B cell (primary cell): ENCODE data around the gene ELOVL6. TPM values are rescaled to one million over a fixed set of nuclear protein-coding genes. Genes with fewer than 3 reads are reported as not detected.

Experiments
- ATAC-seq: fragments of 200-7000 bp; cut with Tn5 transposase; one replicate; pipeline ENCODE4 v1.10.0; 2021; ENCODE audit warnings: low read depth, mild to moderate bottlenecking, moderate number of reproducible peaks, moderate library complexity
- CTCF ChIA-PET: fragments of 350-600 bp; sonication (Branson Sonifier 250); formaldehyde crosslinking; loops from one replicate; lab custom pipeline; 2021; ENCODE audit warnings: antibody characterized with exemption, inconsistent platforms; lab: Charles Lee
- POLR2A ChIA-PET: fragments of 350-600 bp; sonication (Branson Sonifier 250); formaldehyde crosslinking; loops from one replicate; lab custom pipeline; 2021; ENCODE audit warnings: antibody characterized with exemption; lab: Charles Lee
- DNase-seq: peaks from one replicate; pipeline ENCODE4 v3.0.0; 2013
- H2AFZ ChIP-seq: 2 replicates; pipeline ENCODE4 v1.6.1; 2012; ENCODE audit warnings: mild to moderate bottlenecking, low read depth, low read length; ENCODE audit not compliant: insufficient read depth, poor library complexity, severe bottlenecking
- H3K27ac ChIP-seq, 2 donors: 1 replicate in 1 of 2; 2 replicates in 1 of 2; pipeline ENCODE4 v1.5.1; 2012 to 2013; ENCODE audit warnings: low read length in 2 of 2, mild to moderate bottlenecking in 2 of 2, moderate library complexity in 1 of 2
- H3K27me3 ChIP-seq, 4 experiments: fragments of 200-600 bp in 1 of 4; sonication (generic) in 1 of 4; replicated peaks in 1 of 4; 1 replicate in 2 of 4; 2 replicates in 2 of 4; pipeline versions ENCODE4 v1.6.1 to v1.7.0; 2013 to 2016; ENCODE audit warnings: low read length in 3 of 4, mild to moderate bottlenecking in 2 of 4, mixed read lengths in 1 of 4, moderate library complexity in 1 of 4; ENCODE audit not compliant: insufficient read depth in 4 of 4, control insufficient read depth in 3 of 4; ENCODE audit errors: control extremely low read depth in 1 of 4
- H3K36me3 ChIP-seq, 2 experiments: replicated peaks in 1 of 2; 1 replicate in 1 of 2; 2 replicates in 1 of 2; pipeline versions ENCODE4 v1.6.1 to v1.7.1; 2013; ENCODE audit warnings: low read length in 1 of 2; ENCODE audit not compliant: insufficient read depth in 2 of 2, control insufficient read depth in 1 of 2; ENCODE audit errors: control extremely low read depth in 1 of 2, extremely low read depth in 1 of 2
- H3K4me1 ChIP-seq, 2 donors: fragments of 200-600 bp in 1 of 2; sonication (generic) in 1 of 2; 1 replicate in 1 of 2; 2 replicates in 1 of 2; pipeline versions ENCODE4 v1.5.1 to v1.6.1; 2013 to 2017; ENCODE audit warnings: low read length in 2 of 2; ENCODE audit not compliant: control insufficient read depth in 2 of 2, insufficient read depth in 2 of 2
- H3K4me2 ChIP-seq: replicated peaks from 2 replicates; pipeline ENCODE3; 2012; ENCODE audit warnings: mild to moderate bottlenecking, low read depth, low read length; ENCODE audit not compliant: poor library complexity, severe bottlenecking
- H3K4me3 ChIP-seq, 5 experiments: fragments of 200-600 bp in 1 of 5; sonication (generic) in 1 of 5; 1 replicate in 3 of 5; 2 replicates in 2 of 5; pipeline versions ENCODE4 v1.5.1 to v1.7.0; 2011 to 2016; ENCODE audit warnings: low read length in 4 of 5, mild to moderate bottlenecking in 4 of 5, low read depth in 2 of 5, control low read depth in 1 of 5, moderate library complexity in 1 of 5; ENCODE audit not compliant: insufficient read depth in 1 of 5; ENCODE audit errors: control extremely low read depth in 1 of 5, extremely low read depth in 1 of 5
- H3K79me2 ChIP-seq: fragments of 200-600 bp; sonication (generic); one replicate; pipeline ENCODE4 v1.6.0; 2016; ENCODE audit warnings: low read length; ENCODE audit not compliant: control insufficient read depth, insufficient read depth
- H3K9ac ChIP-seq: fragments of 200-600 bp; sonication (generic); 2 replicates; pipeline ENCODE4 v1.6.1; 2017; ENCODE audit warnings: mild to moderate bottlenecking, low read length, moderate library complexity
- H3K9me3 ChIP-seq, 3 donors: one replicate each; pipeline versions ENCODE4 v1.6.1 to v1.7.1; 2013; ENCODE audit warnings: low read length in 2 of 3; ENCODE audit not compliant: control insufficient read depth in 2 of 3, insufficient read depth in 1 of 3; ENCODE audit errors: control extremely low read depth in 1 of 3
- H4K20me1 ChIP-seq: 2 replicates; pipeline ENCODE4 v1.6.0; 2012; ENCODE audit warnings: mild to moderate bottlenecking, low read length; ENCODE audit not compliant: insufficient read depth, control insufficient read depth, poor library complexity, severe bottlenecking
- H3K27ac Mint-ChIP-seq: one replicate; pipeline ENCODE4 v1.8.0; 2021; ENCODE audit warnings: mixed read lengths
- H3K27me3 Mint-ChIP-seq: one replicate; pipeline ENCODE4 v1.8.0; 2021; ENCODE audit warnings: mixed read lengths
- H3K4me1 Mint-ChIP-seq: one replicate; pipeline ENCODE4 v1.8.0; 2021; ENCODE audit warnings: mixed read lengths
- H3K4me3 Mint-ChIP-seq: one replicate; pipeline ENCODE4 v1.8.0; 2021; ENCODE audit warnings: mixed read lengths
- H3K9me3 Mint-ChIP-seq: one replicate; pipeline ENCODE4 v1.8.0; 2022; ENCODE audit warnings: mixed read lengths; ENCODE audit not compliant: insufficient read depth
- CTCF ChIP-seq: fragments of 200-600 bp; IDR thresholded peaks from one replicate; pipeline ENCODE4 v1.8.0; 2022; ENCODE audit warnings: antibody characterized with exemption, mild to moderate bottlenecking
- EZH2 ChIP-seq: IDR thresholded peaks from 2 replicates; pipeline ENCODE4 v1.6.1; 2012; ENCODE audit warnings: borderline replicate concordance, low read depth, mild to moderate bottlenecking, moderate library complexity, low read length; ENCODE audit not compliant: insufficient read depth, poor library complexity, severe bottlenecking
- whole genome bisulfite sequencing: methylation state at CpG from one replicate; pipeline ENCODE4 v1.1.5; 2013; ENCODE audit warnings: missing lambda C conversion rate; ENCODE audit not compliant: insufficient coverage; 5-methylcytosine and 5-hydroxymethylcytosine counted together
- intact Hi-C: fragments of 100-400 bp; cut with micrococcal nuclease; formaldehyde crosslinking; loops from one replicate; pipeline ENCODE4 v1.10.0; 2022
- polyA plus RNA-seq: library from polyadenylated mRNA; depleted of rRNA; stranded (reverse); fragments of >200 nt; gene quantifications from 2 replicates; pipeline ENCODE4 v1.2.3, GENCODE V29; 2012
- total RNA-seq, 2 donors: library from RNA; stranded (reverse); fragments of 120-200 nt in 1 of 2; gene quantifications; 1 replicate in 1 of 2; 2 replicates in 1 of 2; pipeline versions ENCODE4 v1.2.3 to v1.2.4, GENCODE V29; 2013 to 2022

The ELOVL6 gene
- total and polyA plus RNA-seq, 2 donors (not counting 1 experiment from before 2014, with no cell fraction given), result 0.10 to 0.22 TPM

- no peak for TF ChIP-seq EZH2
- TF ChIP-seq CTCF, result no peak
- Mint-ChIP-seq H3K4me3 (no peak overlapping the region), H3K4me1 (no peaks in the 10 kb centered on the region), H3K9me3 (peaks cover 5% of the 10 kb centered on the region), H3K27ac (no peak overlapping the region), H3K27me3 (peaks cover 15% of the 10 kb centered on the region)
- DNase-seq (no peak), ATAC-seq (no peak)
- Histone ChIP-seq H3K27me3 (peaks cover 0 to 6% (median 0%) of the 10 kb centered on the region in 4 experiments), H3K36me3 (no peaks in the 10 kb centered on the region), H3K79me2 (no peaks in the 10 kb centered on the region), H3K27ac (no peak overlapping the region), H2AFZ (no peak overlapping the region), H3K4me1 (no peaks in the 10 kb centered on the region), H3K9me3 (peaks cover 0 to 6% (median 0%) of the 10 kb centered on the region in 3 donors), H4K20me1 (no peaks in the 10 kb centered on the region), H3K4me3 (no peak overlapping the region), H3K9ac (no peak overlapping the region), H3K4me2 (no peak overlapping the region)
- 100% methylated on average over 1 of the region's 6 CpGs for WGBS
- POLR2A ChIA-PET, result no interaction called here
- CTCF ChIA-PET, result interaction anchor here (1.5 to 11.7 kb wide), 2 partner anchors 15 to 501 kb away, joined by 9 to 232 read pairs; no protein-coding TSS in a partner anchor
- intact Hi-C loops, result no loop called here
These were observed 184.2 kb downstream of the ELOVL6 start for GRCh38 chr4:110014233-110014632.

DNA sequence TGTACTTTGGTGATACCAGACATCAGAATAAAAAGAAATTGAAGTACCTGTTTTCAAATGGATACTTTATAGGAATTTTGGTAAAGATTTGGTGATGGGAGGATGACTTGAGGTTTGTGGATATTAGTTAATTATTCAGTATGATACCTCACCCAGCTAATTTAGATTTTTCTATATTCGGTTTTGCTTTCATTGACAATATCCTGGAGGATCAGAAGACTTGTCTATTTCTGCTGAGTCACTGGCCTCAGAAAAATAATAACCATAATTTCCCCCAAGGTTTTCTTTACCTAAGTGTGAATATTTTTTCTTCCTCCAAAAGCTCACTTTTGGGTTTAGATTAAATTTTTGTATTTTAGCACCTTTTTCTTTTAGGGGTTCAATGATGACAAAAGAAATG, 185.5 kb downstream of the ELOVL6 start:
- intact Hi-C loops, result no loop called here
- H3K4me3 ChIP-seq, result no peak overlapping the region
- DNase-seq (no peak), ATAC-seq (no peak)
- peaks cover 0 to 6% (median 0%) of the 10 kb centered on the region in 4 experiments for H3K27me3 ChIP-seq
- ChIA-PET CTCF (interaction anchor here (1.5 to 11.7 kb wide), 2 partner anchors 14 to 502 kb away, joined by 9 to 232 read pairs; no protein-coding TSS in a partner anchor), POLR2A (no interaction called here)
- H3K9ac ChIP-seq, result no peak overlapping the region
- peaks cover 15% of the 10 kb centered on the region for H3K27me3 Mint-ChIP-seq
- no peak overlapping the region for H3K4me2 ChIP-seq
- peaks cover 0 to 6% (median 0%) of the 10 kb centered on the region in 3 donors for H3K9me3 ChIP-seq
- H3K27ac Mint-ChIP-seq, result no peak overlapping the region
- WGBS, result no CpG with 5 or more reads among the region's 1 CpG
- no peaks in the 10 kb centered on the region for H3K79me2 ChIP-seq
- no peaks in the 10 kb centered on the region for H3K4me1 ChIP-seq
- no peak overlapping the region for H3K27ac ChIP-seq
- H3K4me1 Mint-ChIP-seq, result no peaks in the 10 kb centered on the region
- no peak overlapping the region for H2AFZ ChIP-seq
- H3K9me3 Mint-ChIP-seq, result peaks cover 5% of the 10 kb centered on the region
- no peak for TF ChIP-seq EZH2
- TF ChIP-seq CTCF, result no peak
- H3K4me3 Mint-ChIP-seq, result no peak overlapping the region
- H3K36me3 ChIP-seq, result no peaks in the 10 kb centered on the region
- H4K20me1 ChIP-seq, result no peaks in the 10 kb centered on the region
